GM18951 (cell line): ENCODE results near the gene RPTOR.

Experiments
- POLR2A ChIP-seq: IDR thresholded peaks from 4 replicates; pipeline ENCODE4 v1.6.1; 2011; ENCODE audit warnings: mild to moderate bottlenecking; ENCODE audit not compliant: insufficient read length, insufficient read depth; ENCODE audit errors: extremely low read depth
- in situ Hi-C: fragments of 300-500 bp; cut with MboI; formaldehyde crosslinking; loops from one replicate; pipeline ENCODE4 v1.12.0; 2022; ENCODE audit warnings: low sequenced_read_pairs, mixed read lengths, inconsistent platforms; ENCODE audit not compliant: unreplicated experiment

RPTOR gene

DNA sequence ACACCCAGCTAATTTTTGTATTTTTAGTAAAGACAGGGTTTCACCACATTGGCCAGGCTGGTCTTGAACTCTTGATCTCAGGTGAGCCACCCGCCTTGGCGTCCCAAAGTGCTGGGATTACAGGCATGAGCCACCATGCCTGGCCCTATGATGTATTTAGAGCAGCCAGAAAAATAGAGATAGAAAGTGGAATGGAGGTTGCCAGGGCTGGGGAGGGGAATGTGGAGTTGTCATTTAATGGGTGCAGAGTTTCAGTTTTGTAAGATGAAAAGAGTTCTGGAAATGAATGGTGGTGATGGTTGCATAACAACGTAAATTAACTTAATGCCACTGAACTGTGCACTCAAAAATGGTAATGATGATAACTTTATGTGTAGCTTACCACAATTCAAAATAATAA, 36.7 kb upstream of the RPTOR start:
- in situ Hi-C loops = no loop called here
- no peak for TF ChIP-seq POLR2A

DNA sequence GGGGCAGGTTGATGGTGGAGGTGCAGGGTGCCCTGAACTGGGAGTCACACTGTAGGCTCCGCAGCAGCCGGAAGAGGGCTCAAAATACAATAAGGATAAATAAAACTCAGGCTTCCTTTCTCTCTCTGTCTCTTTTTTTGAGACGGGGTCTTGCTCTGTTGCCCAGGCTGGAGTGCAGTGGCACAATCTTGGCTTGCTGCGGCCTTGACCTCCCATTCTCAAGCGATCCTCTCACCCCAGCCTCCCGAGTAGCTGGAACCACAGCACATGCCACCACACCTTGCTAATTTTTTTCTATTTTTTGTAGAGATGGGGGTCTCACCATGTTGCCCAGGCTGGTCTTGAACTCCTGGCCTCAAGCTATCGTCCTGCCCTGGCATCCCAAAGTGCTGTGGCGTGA, 35.3 kb upstream of the RPTOR start:
- in situ Hi-C loops = no loop called here
- no peak for TF ChIP-seq POLR2A

DNA sequence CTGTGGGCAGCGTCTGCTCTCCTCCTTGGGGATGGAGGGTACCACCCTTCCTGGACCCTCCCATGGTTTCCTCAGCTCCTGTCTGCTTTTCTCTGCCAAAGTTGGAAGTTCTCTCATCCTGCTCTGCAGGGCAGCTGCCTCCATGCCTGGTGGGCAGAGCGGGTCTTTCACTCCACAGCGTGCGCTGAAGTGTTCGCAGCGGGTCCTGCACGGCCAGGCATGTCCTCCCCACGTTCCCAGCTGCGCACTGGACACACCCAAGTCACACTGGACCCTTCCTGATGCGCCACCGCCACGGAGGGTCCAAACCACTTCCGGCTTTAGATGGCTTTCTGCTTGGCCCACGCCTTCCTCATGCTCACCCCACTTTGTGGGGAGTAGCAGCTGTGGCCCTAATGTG, 34.5 kb upstream of the RPTOR start:
- in situ Hi-C loops = no loop called here
- TF ChIP-seq POLR2A = no peak

DNA sequence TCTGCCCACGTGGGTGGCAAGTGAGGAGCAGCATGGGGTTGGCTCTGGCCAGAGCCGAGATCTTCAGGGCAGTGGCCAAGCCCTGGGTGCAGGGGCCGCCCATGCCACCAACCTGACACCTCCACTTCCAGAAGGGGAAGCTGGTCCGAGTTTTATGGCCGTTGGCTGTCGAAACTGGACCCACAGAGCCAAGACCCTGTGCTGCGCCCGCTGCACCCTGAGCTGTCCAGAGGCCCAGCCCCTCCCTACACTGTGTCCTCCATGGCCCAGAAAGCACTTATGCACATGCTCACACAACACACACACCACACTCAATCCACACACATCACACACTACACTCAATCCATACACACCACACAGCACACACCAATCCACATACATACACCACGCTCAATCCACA, 33.9 kb upstream of the RPTOR start:
- no peak for TF ChIP-seq POLR2A
- in situ Hi-C loops = no loop called here

DNA sequence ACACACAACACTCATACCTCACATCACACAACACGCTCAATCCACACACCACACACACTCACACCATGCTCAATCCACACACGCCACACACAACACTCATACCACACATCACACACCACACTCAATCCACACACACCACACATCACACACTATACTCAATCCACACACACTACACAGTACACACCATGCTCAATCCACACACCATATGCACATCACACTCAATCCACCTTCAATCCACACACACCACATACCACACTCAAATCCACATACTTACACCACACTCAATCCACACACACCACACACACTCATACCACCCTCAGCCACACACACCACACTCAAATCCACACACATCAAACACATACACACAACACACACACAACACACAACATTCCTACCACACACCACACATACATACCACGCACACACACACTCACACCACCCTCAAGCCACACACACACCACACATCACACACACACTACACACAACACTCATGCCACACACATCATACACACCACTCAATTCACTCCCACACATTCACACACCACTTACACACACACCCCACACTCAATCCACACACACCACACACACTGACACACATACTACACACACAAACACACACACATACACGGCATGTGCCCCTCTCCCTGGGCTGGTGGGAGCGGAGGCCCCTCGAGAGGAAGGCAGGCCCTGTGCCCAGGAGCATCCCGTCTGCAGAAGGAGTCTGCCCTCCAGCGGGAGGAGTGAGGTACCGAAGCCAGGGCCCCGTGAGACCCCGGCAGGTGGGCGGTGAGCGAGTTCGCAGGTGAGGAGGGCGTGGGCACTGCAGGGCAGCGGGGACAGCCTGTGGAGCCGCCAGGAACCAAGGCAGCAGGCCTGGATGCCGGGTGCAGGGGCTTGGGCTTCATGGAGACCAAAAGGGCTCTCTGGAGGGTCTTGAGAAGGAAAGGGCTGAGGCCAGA, 33.1 kb upstream of the RPTOR start:
- TF ChIP-seq POLR2A = no peak
- in situ Hi-C loops = no loop called here

DNA sequence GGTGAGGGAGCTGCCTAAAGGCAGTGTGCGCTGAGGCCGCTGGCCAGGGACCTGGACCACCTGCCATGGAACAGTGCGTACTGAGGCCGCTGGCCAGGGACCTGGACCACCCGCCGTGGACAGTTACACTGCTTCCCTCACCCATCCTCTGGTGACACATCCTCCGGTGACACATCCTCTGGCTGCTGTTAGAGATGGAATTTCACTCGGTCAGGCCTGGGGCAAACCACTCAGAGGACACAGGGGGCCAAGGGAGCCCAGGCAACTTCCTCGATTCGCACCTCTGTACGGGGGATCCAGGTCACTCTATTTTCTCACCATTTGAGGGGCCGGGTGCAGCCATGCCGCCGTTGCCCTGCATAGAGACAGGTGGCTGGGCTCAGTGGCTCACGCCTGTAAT, 32.4 kb upstream of the RPTOR start:
- in situ Hi-C loops = no loop called here
- TF ChIP-seq POLR2A = no peak

DNA sequence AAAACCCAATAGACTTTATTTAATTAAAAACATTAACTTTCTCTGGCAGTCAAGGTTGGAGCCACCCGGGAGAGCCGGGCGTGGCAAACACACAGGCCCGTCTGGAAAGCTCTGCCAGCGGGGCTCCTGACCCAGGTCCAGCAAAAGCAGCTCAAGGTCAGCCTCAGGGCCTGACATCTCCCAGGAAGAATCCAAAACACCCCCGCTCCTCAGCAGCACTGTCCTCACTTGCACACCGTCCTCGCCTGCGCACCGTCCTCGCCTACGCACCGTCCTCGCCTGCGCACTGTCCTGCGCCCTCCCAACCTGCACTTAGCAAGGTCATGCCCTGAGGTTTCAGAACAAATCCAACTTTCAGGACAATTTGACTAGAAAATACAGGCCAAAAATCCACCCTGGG, 31.4 kb upstream of the RPTOR start:
- in situ Hi-C loops = no loop called here
- TF ChIP-seq POLR2A = no peak

DNA sequence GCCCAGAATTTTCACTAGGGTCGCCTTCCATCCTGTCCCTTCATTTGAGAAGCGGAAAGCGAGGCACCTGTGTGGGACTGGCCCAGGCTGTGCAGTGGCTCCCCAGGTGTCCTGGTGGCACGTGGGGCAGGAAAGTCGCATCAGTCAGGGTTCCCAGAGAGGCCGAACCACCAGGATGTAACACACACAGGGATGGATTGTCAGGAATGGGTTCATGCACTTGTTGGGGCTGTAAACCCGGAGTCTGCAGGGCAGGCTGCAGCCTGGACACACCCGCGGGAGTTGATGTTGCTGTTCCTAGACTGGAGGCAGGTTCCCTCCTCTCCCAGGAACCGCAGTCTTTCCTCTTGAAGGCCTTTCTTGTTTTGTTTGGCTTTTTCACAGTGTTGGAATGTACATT, 30.7 kb upstream of the RPTOR start:
- in situ Hi-C loops = no loop called here
- TF ChIP-seq POLR2A = no peak

DNA sequence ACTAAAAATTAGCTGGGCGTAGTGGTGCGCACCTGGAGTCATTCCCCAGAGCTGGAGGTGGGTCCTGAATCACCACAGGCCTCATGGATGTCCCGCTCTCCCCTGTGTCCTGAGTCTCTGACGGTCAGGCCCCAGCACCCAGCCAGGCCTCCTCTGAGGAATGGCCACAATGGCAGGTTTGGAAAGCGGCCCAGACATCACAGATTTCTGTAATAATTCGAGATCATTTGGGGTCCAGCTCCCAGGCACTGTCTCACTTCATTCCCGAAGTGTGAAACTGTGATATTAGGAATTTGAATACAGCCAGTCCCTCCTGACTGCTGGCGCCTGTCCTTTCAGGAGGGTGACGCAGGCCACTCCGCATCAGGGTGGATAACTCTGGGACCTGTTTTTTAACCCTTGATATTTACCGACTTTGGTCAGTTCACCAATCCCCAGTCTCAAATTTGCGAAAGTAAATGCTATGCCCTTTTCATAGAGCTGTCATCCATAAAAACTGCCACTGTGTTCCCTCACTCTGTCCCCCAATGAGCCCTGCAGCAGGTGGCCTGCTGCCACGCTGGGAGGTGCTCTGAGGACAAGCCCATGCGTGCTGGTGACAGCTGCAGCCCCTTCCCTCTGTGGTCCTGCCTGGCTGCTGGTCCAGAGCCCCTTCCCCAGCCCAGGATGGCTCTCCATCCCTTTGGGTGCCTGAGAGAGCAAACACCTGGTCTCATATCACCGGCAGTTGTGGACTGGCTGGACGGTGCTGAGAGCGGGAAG, 28.3 kb upstream of the RPTOR start:
- in situ Hi-C loops = no loop called here
- TF ChIP-seq POLR2A = no peak

DNA sequence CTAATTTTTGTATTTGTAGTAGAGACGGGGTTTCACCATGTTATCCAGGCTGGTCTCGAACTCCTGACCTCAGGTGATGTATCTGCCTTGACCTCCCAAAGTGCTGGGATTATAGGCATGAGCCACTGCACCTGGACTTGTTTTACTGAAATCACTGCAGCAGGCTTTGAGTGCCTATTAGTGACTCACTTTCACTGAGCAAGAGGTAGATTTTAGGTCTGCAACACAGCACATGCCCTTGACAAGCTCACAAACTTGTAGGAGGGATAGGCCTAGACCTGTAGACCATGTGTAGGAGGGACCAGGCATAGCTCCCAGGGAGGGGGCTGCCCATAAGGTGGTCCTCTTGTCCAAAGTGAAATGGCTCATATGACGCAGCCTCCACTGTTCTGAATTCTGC, 27.0 kb upstream of the RPTOR start:
- TF ChIP-seq POLR2A = no peak
- in situ Hi-C loops = no loop called here

DNA sequence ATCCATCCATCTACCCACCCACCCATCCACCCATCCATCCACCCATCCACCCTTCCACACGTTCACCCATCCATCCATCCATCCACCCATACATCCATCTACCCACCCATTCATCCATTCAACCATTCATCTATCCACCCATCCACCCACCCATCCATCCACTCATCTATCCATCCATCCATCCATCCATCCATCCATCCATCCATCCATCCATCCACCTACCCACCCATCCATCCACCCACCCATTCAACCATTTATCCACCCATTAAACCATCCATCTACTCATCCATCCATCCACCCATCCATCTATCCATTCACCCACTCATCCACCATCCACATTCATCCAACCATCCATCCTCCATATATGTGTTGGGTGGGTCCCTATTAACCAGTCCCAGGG, 26.2 kb upstream of the RPTOR start:
- in situ Hi-C loops = no loop called here
- no peak for TF ChIP-seq POLR2A

DNA sequence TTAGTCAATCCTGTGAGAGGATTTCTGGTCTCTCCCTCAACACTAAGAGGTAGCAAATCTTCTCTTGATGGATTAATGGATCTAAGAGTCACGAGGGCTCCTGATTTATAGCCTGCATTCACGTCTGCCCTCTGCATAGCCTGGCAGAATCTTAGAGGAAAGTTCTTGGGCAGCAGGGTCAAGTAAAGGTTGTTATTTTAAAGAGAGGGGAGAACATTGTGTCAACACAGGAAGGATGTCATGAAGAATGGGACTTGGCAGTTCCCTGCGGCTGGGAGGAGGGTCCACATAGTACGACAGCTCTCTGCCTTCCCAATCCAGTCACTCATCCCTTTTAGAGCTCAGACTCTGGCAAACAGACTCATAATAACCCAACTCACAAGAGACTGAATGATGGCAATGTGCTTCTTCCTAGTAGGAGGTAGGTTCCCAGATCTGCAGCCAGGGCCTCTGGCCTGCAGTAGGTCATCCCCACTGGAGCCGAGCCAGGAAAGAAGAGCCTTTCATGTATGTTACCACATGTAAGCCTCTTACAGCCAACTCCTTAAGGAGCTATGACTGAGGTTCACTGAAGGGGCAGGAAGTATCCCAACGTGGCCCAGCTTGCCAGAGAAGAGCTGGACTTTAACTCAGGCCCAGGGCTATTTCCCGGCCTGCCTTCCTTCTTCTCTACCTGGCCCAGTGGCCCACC, 25.4 kb upstream of the RPTOR start:
- in situ Hi-C loops = no loop called here
- no peak for TF ChIP-seq POLR2A

DNA sequence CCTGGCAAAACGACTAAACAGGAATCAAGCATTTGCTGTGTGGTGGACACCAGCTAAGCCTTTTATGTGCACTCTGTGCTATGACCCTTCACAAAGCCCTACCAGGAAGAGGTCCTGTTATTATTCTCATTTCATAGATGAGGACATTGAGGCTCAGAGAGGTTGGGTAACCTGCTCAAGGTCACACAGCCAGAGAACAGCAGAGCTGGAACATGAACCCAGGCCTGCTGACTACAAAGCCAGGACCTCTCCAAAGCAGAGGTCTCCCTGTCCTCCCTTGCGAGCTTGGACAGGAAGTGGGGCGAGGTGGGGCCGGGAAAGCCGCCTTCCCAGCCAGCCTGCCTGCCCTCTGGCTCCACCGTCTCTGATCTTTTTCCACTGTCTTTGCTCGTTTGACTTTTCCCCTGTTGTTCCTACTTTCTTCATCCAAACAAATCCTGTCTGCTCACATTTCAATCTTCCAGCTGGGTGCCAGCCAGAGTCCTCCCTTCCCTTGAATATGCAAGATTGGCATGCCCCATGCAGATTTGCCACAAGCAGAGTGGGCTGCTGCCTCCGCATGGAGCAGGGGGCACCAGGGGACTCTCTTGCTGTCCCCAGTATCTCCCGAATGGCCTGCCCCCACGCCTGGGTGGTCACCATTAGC, 23.7 kb upstream of the RPTOR start:
- in situ Hi-C loops = no loop called here

More for the DNA sequence above, 23.7 kb upstream of the RPTOR start:
- no peak for TF ChIP-seq POLR2A
